Neural cell (in vitro differentiated cells): ENCODE results near the gene SKIC3. TPM values are rescaled to one million over a fixed set of nuclear protein-coding genes. Genes with fewer than 3 reads are reported as not detected.

ENCODE experiments used
- H2AFZ ChIP-seq: fragments of 200-600, 300-800 bp; sonication (generic), shearing (Covaris generic); 2 replicates; pipeline ENCODE4 v1.6.0; 2014; ENCODE audit warnings: low read depth, mild to moderate bottlenecking, antibody characterized with exemption, low read length, moderate library complexity
- H3F3A ChIP-seq: fragments of 200-600 bp; shearing (Covaris generic); 2 replicates; pipeline ENCODE4 v1.6.1; 2016; ENCODE audit warnings: mild to moderate bottlenecking, moderate library complexity, mixed read lengths, antibody characterized with exemption, low read length; ENCODE audit not compliant: insufficient read depth, poor library complexity, severe bottlenecking
- H3K27ac ChIP-seq: fragments of 200-600, 300-800 bp; sonication (generic), shearing (Covaris generic); 2 replicates; pipeline ENCODE4 v1.5.1; 2014; ENCODE audit warnings: mild to moderate bottlenecking, low read length, moderate library complexity
- H3K27me3 ChIP-seq: fragments of 300-800, 200-600 bp; sonication (generic), shearing (Covaris generic); 2 replicates; pipeline ENCODE4 v1.6.0; 2014; ENCODE audit warnings: mild to moderate bottlenecking, low read depth, low read length, moderate library complexity; ENCODE audit not compliant: insufficient read depth
- H3K36me3 ChIP-seq: fragments of 300-800, 200-600 bp; sonication (generic), shearing (Covaris generic); 2 replicates; pipeline ENCODE4 v1.5.1; 2014; ENCODE audit warnings: mild to moderate bottlenecking, antibody characterized with exemption, low read length, moderate library complexity; ENCODE audit not compliant: insufficient read depth
- H3K4me2 ChIP-seq: fragments of 300-800, 200-600 bp; sonication (generic), shearing (Covaris generic); 2 replicates; pipeline ENCODE4 v1.6.0; 2014; ENCODE audit warnings: mild to moderate bottlenecking, low read length
- H3K4me3 ChIP-seq: fragments of 300-800, 200-600 bp; sonication (generic), shearing (Covaris generic); 2 replicates; pipeline ENCODE4 v1.5.1; 2014; ENCODE audit warnings: mild to moderate bottlenecking, low read length, moderate library complexity
- H3K79me2 ChIP-seq: fragments of 200-600 bp; shearing (Covaris generic); replicated peaks from 2 replicates; pipeline ENCODE4 v1.6.0; 2014; ENCODE audit warnings: mild to moderate bottlenecking, low read length, moderate library complexity; ENCODE audit not compliant: insufficient read depth
- H3K9ac ChIP-seq: fragments of 300-800, 200-600 bp; sonication (generic), shearing (Covaris generic); 2 replicates; pipeline ENCODE4 v1.6.1; 2016; ENCODE audit warnings: mild to moderate bottlenecking, low read length, mixed read lengths
- H3K9me2 ChIP-seq: fragments of 200-600 bp; shearing (Covaris generic); 2 replicates; pipeline ENCODE4 v1.6.1; 2016; ENCODE audit warnings: mild to moderate bottlenecking, low read length, mixed read lengths; ENCODE audit not compliant: insufficient read depth
- H3K9me3 ChIP-seq: fragments of 200-600, 300-800 bp; sonication (generic), shearing (Covaris generic); 2 replicates; pipeline ENCODE4 v1.6.1; 2016; ENCODE audit warnings: mild to moderate bottlenecking, mixed run types, low read length, moderate library complexity, mixed read lengths
- H4K20me1 ChIP-seq: fragments of 200-600 bp; shearing (Covaris generic); 2 replicates; pipeline ENCODE4 v1.6.1; 2016; ENCODE audit warnings: mild to moderate bottlenecking, mixed run types; ENCODE audit not compliant: insufficient read depth
- EP300 ChIP-seq: fragments of 450-650 bp; conservative IDR thresholded peaks from 2 replicates; pipeline ENCODE4 v1.6.1; 2014; ENCODE audit warnings: antibody characterized with exemption, mild to moderate bottlenecking, moderate library complexity; ENCODE audit not compliant: poor library complexity, severe bottlenecking
- EZH2 ChIP-seq: fragments of 200-600, 300-800 bp; shearing (Covaris generic), sonication (generic); IDR thresholded peaks from 2 replicates; pipeline ENCODE4 v1.6.1; 2014; ENCODE audit warnings: antibody characterized with exemption, low read length, borderline replicate concordance, mild to moderate bottlenecking; ENCODE audit not compliant: insufficient read depth, poor library complexity, severe bottlenecking
- MXI1 ChIP-seq: fragments of 450-650 bp; conservative IDR thresholded peaks from 2 replicates; pipeline ENCODE4 v1.6.1; 2014; ENCODE audit warnings: antibody characterized with exemption, mild to moderate bottlenecking; ENCODE audit not compliant: poor library complexity, severe bottlenecking
- POLR2AphosphoS5 ChIP-seq: IDR thresholded peaks from 2 replicates; pipeline ENCODE4 v1.6.1; 2012
- RAD21 ChIP-seq: fragments of 450-650 bp; conservative IDR thresholded peaks from 2 replicates; pipeline ENCODE4 v1.6.1; 2014; ENCODE audit warnings: antibody characterized with exemption, mild to moderate bottlenecking, moderate library complexity
- SMC3 ChIP-seq: fragments of 450-650 bp; conservative IDR thresholded peaks from 2 replicates; pipeline ENCODE4 v1.6.1; 2014; ENCODE audit warnings: antibody characterized with exemption, mild to moderate bottlenecking, moderate library complexity; ENCODE audit not compliant: poor library complexity
- TAF1 ChIP-seq: IDR thresholded peaks from 2 replicates; pipeline ENCODE4 v1.6.1; 2012; ENCODE audit warnings: low read depth
- polyA plus RNA-seq: library from polyadenylated mRNA; depleted of rRNA; stranded (reverse); fragments of >200 nt; gene quantifications from 2 replicates; pipeline ENCODE4 v1.2.3, GENCODE V29; 2014
- TF ChIP-seq, protein P1 (sequence below): IDR thresholded peaks from 2 replicates; pipeline ENCODE4 v1.6.1; 2012; ENCODE audit warnings: borderline replicate concordance
- TF ChIP-seq, protein P2 (sequence below): fragments of 450-650 bp; IDR thresholded peaks from 2 replicates; pipeline ENCODE4 v1.5.1; 2014; ENCODE audit warnings: antibody characterized with exemption, mild to moderate bottlenecking, moderate library complexity; ENCODE audit not compliant: poor library complexity, severe bottlenecking

Gene SKIC3
- polyA plus RNA-seq, 1 donor from 2014 or later = 145 TPM

GRCh38 chr5:95532415-95532814 lies 22.4 kb downstream of the SKIC3 start:
- Histone ChIP-seq H3F3A (no peaks in the 10 kb centered on the region), H3K27ac (no peak overlapping the region), H4K20me1 (no peaks in the 10 kb centered on the region), H3K36me3 (peaks cover 6% of the 10 kb centered on the region), H3K79me2 (no peaks in the 10 kb centered on the region), H3K9me3 (no peaks in the 10 kb centered on the region), H3K4me3 (no peak overlapping the region), H3K9ac (no peak overlapping the region), H2AFZ (no peak overlapping the region), H3K27me3 (no peaks in the 10 kb centered on the region), H3K9me2 (no peaks in the 10 kb centered on the region), H3K4me2 (no peak overlapping the region)
- TF ChIP-seq TAF1 (no peak), POLR2AphosphoS5 (no peak), EZH2 (no peak), RAD21 (no peak), EP300 (no peak), MXI1 (no peak), SMC3 (no peak)
- TF ChIP-seq, protein P1, sequence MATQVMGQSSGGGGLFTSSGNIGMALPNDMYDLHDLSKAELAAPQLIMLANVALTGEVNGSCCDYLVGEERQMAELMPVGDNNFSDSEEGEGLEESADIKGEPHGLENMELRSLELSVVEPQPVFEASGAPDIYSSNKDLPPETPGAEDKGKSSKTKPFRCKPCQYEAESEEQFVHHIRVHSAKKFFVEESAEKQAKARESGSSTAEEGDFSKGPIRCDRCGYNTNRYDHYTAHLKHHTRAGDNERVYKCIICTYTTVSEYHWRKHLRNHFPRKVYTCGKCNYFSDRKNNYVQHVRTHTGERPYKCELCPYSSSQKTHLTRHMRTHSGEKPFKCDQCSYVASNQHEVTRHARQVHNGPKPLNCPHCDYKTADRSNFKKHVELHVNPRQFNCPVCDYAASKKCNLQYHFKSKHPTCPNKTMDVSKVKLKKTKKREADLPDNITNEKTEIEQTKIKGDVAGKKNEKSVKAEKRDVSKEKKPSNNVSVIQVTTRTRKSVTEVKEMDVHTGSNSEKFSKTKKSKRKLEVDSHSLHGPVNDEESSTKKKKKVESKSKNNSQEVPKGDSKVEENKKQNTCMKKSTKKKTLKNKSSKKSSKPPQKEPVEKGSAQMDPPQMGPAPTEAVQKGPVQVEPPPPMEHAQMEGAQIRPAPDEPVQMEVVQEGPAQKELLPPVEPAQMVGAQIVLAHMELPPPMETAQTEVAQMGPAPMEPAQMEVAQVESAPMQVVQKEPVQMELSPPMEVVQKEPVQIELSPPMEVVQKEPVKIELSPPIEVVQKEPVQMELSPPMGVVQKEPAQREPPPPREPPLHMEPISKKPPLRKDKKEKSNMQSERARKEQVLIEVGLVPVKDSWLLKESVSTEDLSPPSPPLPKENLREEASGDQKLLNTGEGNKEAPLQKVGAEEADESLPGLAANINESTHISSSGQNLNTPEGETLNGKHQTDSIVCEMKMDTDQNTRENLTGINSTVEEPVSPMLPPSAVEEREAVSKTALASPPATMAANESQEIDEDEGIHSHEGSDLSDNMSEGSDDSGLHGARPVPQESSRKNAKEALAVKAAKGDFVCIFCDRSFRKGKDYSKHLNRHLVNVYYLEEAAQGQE = no peak
- TF ChIP-seq, protein P2, sequence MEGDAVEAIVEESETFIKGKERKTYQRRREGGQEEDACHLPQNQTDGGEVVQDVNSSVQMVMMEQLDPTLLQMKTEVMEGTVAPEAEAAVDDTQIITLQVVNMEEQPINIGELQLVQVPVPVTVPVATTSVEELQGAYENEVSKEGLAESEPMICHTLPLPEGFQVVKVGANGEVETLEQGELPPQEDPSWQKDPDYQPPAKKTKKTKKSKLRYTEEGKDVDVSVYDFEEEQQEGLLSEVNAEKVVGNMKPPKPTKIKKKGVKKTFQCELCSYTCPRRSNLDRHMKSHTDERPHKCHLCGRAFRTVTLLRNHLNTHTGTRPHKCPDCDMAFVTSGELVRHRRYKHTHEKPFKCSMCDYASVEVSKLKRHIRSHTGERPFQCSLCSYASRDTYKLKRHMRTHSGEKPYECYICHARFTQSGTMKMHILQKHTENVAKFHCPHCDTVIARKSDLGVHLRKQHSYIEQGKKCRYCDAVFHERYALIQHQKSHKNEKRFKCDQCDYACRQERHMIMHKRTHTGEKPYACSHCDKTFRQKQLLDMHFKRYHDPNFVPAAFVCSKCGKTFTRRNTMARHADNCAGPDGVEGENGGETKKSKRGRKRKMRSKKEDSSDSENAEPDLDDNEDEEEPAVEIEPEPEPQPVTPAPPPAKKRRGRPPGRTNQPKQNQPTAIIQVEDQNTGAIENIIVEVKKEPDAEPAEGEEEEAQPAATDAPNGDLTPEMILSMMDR = no peak

- H3F3A ChIP-seq = no peaks in the 10 kb centered on the region
- no peak overlapping the region for H3K9ac ChIP-seq
- H3K9me3 ChIP-seq = no peaks in the 10 kb centered on the region
- no peak overlapping the region for H3K4me2 ChIP-seq
- H4K20me1 ChIP-seq = no peaks in the 10 kb centered on the region
- H3K79me2 ChIP-seq = no peaks in the 10 kb centered on the region
- H3K27me3 ChIP-seq = no peaks in the 10 kb centered on the region
- H3K27ac ChIP-seq = no peak overlapping the region
- H3K4me3 ChIP-seq = no peak overlapping the region
- no peak overlapping the region for H2AFZ ChIP-seq
- H3K36me3 ChIP-seq = peaks cover 7% of the 10 kb centered on the region
- no peaks in the 10 kb centered on the region for H3K9me2 ChIP-seq
- no peak for TF ChIP-seq RAD21
- TF ChIP-seq POLR2AphosphoS5 = no peak
- no peak for TF ChIP-seq TAF1
- TF ChIP-seq MXI1 = no peak
- no peak for TF ChIP-seq EP300
- TF ChIP-seq, protein P1 = no peak
- no peak for TF ChIP-seq SMC3
- TF ChIP-seq, protein P2 = no peak
- TF ChIP-seq EZH2 = no peak
Observed at GRCh38 chr5:95531491-95531890, 23.3 kb downstream of the SKIC3 start.
